Heart right ventricle (tissue), 16 donors: ENCODE data around the gene USP3. TPM values are rescaled to one million over a fixed set of nuclear protein-coding genes. Genes with fewer than 3 reads are reported as not detected.

ENCODE experiments used
- ATAC-seq, 8 donors: fragments of 200-7000 bp; cut with Tn5 transposase; one replicate each; pipeline ENCODE4 v1.9.1; 2020; ENCODE audit warnings: mild to moderate bottlenecking in 8 of 8, moderate library complexity in 8 of 8, moderate number of reproducible peaks in 1 of 8
- DNase-seq, 2 donors: peaks; one replicate each; pipeline ENCODE4 v3.0.0-alpha.2; 2020
- H3K27ac ChIP-seq, 10 donors: fragments of 200-600 bp; sonication (generic) in 2 of 10; one replicate each; pipeline versions ENCODE4 v1.5.0 to v1.8.0; 2020 to 2022; ENCODE audit warnings: mild to moderate bottlenecking in 3 of 10
- H3K27me3 ChIP-seq, 7 donors: fragments of 200-600 bp; one replicate each; pipeline ENCODE4 v1.8.0; 2021 to 2022; ENCODE audit warnings: mild to moderate bottlenecking in 2 of 7
- H3K36me3 ChIP-seq, 9 donors: fragments of 200-600 bp; sonication (generic) in 1 of 9; one replicate each; pipeline versions ENCODE4 v1.5.0 to v1.8.0; 2020 to 2022; ENCODE audit warnings: mild to moderate bottlenecking in 2 of 9
- H3K4me1 ChIP-seq, 9 donors: fragments of 200-600 bp; sonication (generic) in 1 of 9; one replicate each; pipeline versions ENCODE4 v1.5.0 to v1.8.0; 2020 to 2022; ENCODE audit warnings: mild to moderate bottlenecking in 4 of 9
- H3K4me3 ChIP-seq, 10 donors: fragments of 200-600 bp; sonication (generic) in 2 of 10; one replicate each; pipeline versions ENCODE4 v1.5.0 to v1.8.0; 2020 to 2022; ENCODE audit warnings: mild to moderate bottlenecking in 7 of 10, moderate library complexity in 2 of 10
- H3K9me3 ChIP-seq, 11 donors: fragments of 200-600 bp in 10 of 11; sonication (generic) in 2 of 11; one replicate each; pipeline versions ENCODE4 v1.5.0 to v1.8.0; 2013 to 2022; ENCODE audit warnings: mild to moderate bottlenecking in 2 of 11, control low read depth in 1 of 11, moderate library complexity in 1 of 11
- CTCF ChIP-seq, 9 donors: fragments of 200-600 bp; sonication (generic) in 2 of 9; IDR thresholded peaks; one replicate each; pipeline versions ENCODE4 v1.5.0 to v1.8.0; 2021 to 2022; ENCODE audit warnings: antibody characterized with exemption in 9 of 9, mild to moderate bottlenecking in 5 of 9, moderate library complexity in 1 of 9
- WGBS, 2 donors: extraction: QIAGEN DNeasy Blood & Tissue Kit; methylation state at CpG; one replicate each; pipeline ENCODE4 v1.1.7; 2013; ENCODE audit warnings: inconsistent platforms in 1 of 2; 5-methylcytosine and 5-hydroxymethylcytosine counted together
- intact Hi-C, 10 donors: fragments of 100-400 bp; cut with DNase I; formaldehyde crosslinking; loops; one replicate each; pipeline versions ENCODE4 v1.11.1 to v1.14.2; 2022
- polyA plus RNA-seq, 2 donors: library from polyadenylated mRNA; stranded (reverse); fragments of 200-250 nt; gene quantifications; one replicate each; pipeline ENCODE4 v1.2.3, GENCODE V29; 2013
- total RNA-seq, 10 donors: library from RNA; stranded (reverse); fragmentation: NEBNext Ultra II Directional in 3 of 10; extraction: Animal tissue kit (Norgen Biotek cat#: 25700) in 3 of 10; gene quantifications; one replicate each; pipeline versions ENCODE4 v1.2.1 to v1.2.4, GENCODE V29; 2021 to 2023
- donor health status: Arrhythmogenic right ventricular cardiomyopathy.
- donor health status: ischemic (EF 13 %, LVEDD 7.1; RV severe dilation, severe dysfunction).
- donor health status: healthy with polysubstance abuse.
- donor health status: DM: no; HTN: yes; CAD: no.
- donor health status: DM: no; HTN: no; CAD: no.
- donor health status: ischemic (EF 25% LVEDD 6.9; RV normal size, moderate dysfunction).
- donor health status: ischemic (EF 25% LVEDD 5.7; RV mildly dilated, moderate dysfunction).
- donor health status: healthy.
- donor health status: DM: yes; HTN: yes; CAD: no.
- donor health status: Ischemic cardiomyopathy.
- donor health status: ischemic (EF 35%, LVEDD 5.7; RV mildly dilated, moderate dysfunction).
- donor health status: nonischemic (EF 11% LVEDD 7.7; RV severe dilation, severe dysfunction).
- donor health status: DM: yes; HTN: yes; CAD: no.
- donor health status: PGD.
- donor health status: ischemic (EF 29% LVEDD 5.4; RV normal size, mild dysfunction).
- donor health status: nonischemic (EF 23%, LVEDD 6.1; RV moderate dilation, normal function).

USP3 gene
- total and polyA plus RNA-seq, 12 donors, result 8.4 to 23.7 (median 16.6) TPM

- Histone ChIP-seq H3K27ac (no peak overlapping the region), H3K27me3 (no peaks in the 10 kb centered on the region), H3K4me3 (no peak overlapping the region), H3K4me1 (no peaks in the 10 kb centered on the region), H3K9me3 (peaks cover 0 to 8% (median 0%) of the 10 kb centered on the region in 11 donors), H3K36me3 (peaks cover 0 to 88% (median 7%) of the 10 kb centered on the region in 9 donors)
- no peak for TF ChIP-seq CTCF (IDR thresholded peaks at IDR 0.05)
- DNase-seq (no peak), ATAC-seq (no peak)
- intact Hi-C loops, result no loop called here
These were observed 77.8 kb downstream of the USP3 start for GRCh38 chr15:63582179-63582578.

- Histone ChIP-seq H3K27me3 (no peaks in the 10 kb centered on the region), H3K4me1 (no peaks in the 10 kb centered on the region), H3K36me3 (peaks cover 0 to 88% (median 7%) of the 10 kb centered on the region in 9 donors), H3K4me3 (no peak overlapping the region), H3K27ac (no peak overlapping the region), H3K9me3 (peaks cover 0 to 8% (median 0%) of the 10 kb centered on the region in 11 donors)
- TF ChIP-seq CTCF (IDR thresholded peaks at IDR 0.05), result no peak
- ATAC-seq, result no peak
- 73 to 86% methylated on average over 2 of the region's 2 CpGs for WGBS, 2 donors
- intact Hi-C loops, result no loop called here
- DNase-seq, result no peak
These were observed 78.5 kb downstream of the USP3 start for GRCh38 chr15:63582718-63583426.

GRCh38 chr15:63586790-63587189 is 82.4 kb downstream of the USP3 start:
- no peak overlapping the region for H3K27ac ChIP-seq
- no peaks in the 10 kb centered on the region for H3K27me3 ChIP-seq
- no peaks in the 10 kb centered on the region for H3K4me1 ChIP-seq
- ATAC-seq, result no peak
- no peak for DNase-seq
- no peak overlapping the region for H3K4me3 ChIP-seq
- intact Hi-C loops, result no loop called here
- TF ChIP-seq CTCF (IDR thresholded peaks at IDR 0.05), result no peak
- H3K36me3 ChIP-seq, result peaks cover 0 to 99% (median 20%) of the 10 kb centered on the region in 9 donors
- H3K9me3 ChIP-seq, result peaks cover 0 to 8% (median 0%) of the 10 kb centered on the region in 11 donors
- 95 to 97% methylated on average over 5 of the region's 5 CpGs for WGBS, 2 donors

- Histone ChIP-seq H3K4me3 (no peak overlapping the region), H3K36me3 (peaks cover 0 to 99% (median 18%) of the 10 kb centered on the region in 9 donors)
These were observed 83.1 kb downstream of the USP3 start for GRCh38 chr15:63587527-63587926.

More at GRCh38 chr15:63587527-63587926, 83.1 kb downstream of the USP3 start:
- Histone ChIP-seq H3K27ac (no peak overlapping the region), H3K4me1 (no peaks in the 10 kb centered on the region), H3K27me3 (no peaks in the 10 kb centered on the region), H3K9me3 (peaks cover 0 to 8% (median 0%) of the 10 kb centered on the region in 11 donors)
- ATAC-seq, result no peak
- intact Hi-C loops, result no loop called here
- no peak for TF ChIP-seq CTCF (IDR thresholded peaks at IDR 0.05)
- DNase-seq, result no peak
- WGBS, 2 donors, result 79 to 80% methylated on average over 2 of the region's 2 CpGs
